Calu3 (cell line): Measurements from ENCODE around the gene CHRNA5. TPM values are rescaled to one million over a fixed set of nuclear protein-coding genes. Genes with fewer than 3 reads are reported as not detected.
"Not testable (repeated sequence)": the region's sequence is repeated elsewhere in the genome, so short reads cannot be mapped to it uniquely, and the experiment has no call there.

ENCODE experiments used
- BruUV-seq: library from RNA; stranded (reverse); fragments of 400-500 nt; replicated peaks from 2 replicates; lab custom pipeline; 2021; lab: Mats Ljungman, UMichigan
- CTCF ChIA-PET: fragments of 300-600 bp; sonication (Branson Sonifier 250); formaldehyde crosslinking; loops from one replicate; lab custom pipeline; 2022; ENCODE audit warnings: antibody characterized with exemption; lab: Charles Lee
- DNase-seq: peaks from one replicate; pipeline ENCODE4 v3.0.0; 2022
- H3K27ac Mint-ChIP-seq: one replicate; pipeline ENCODE4 v1.8.0; 2022; ENCODE audit warnings: mixed read lengths; ENCODE audit not compliant: unreplicated experiment
- H3K27me3 Mint-ChIP-seq: one replicate; pipeline ENCODE4 v1.8.0; 2022; ENCODE audit warnings: mixed read lengths; ENCODE audit not compliant: unreplicated experiment
- H3K36me3 Mint-ChIP-seq: one replicate; pipeline ENCODE4 v1.8.0; 2022; ENCODE audit warnings: mild to moderate bottlenecking, moderate library complexity, mixed read lengths; ENCODE audit not compliant: insufficient read depth, unreplicated experiment
- H3K4me1 Mint-ChIP-seq: one replicate; pipeline ENCODE4 v1.8.0; 2022; ENCODE audit warnings: mild to moderate bottlenecking, low read depth, mixed read lengths; ENCODE audit not compliant: unreplicated experiment
- H3K4me3 Mint-ChIP-seq: one replicate; pipeline ENCODE4 v1.8.0; 2022; ENCODE audit warnings: mild to moderate bottlenecking, low read depth, moderate library complexity, mixed read lengths; ENCODE audit not compliant: unreplicated experiment
- H3K9me3 Mint-ChIP-seq: one replicate; pipeline ENCODE4 v1.8.0; 2022; ENCODE audit warnings: low read depth, mixed read lengths; ENCODE audit not compliant: unreplicated experiment
- CTCF ChIP-seq: fragments of 200-600 bp; IDR thresholded peaks from one replicate; pipeline ENCODE4 v1.8.0; 2022; ENCODE audit warnings: antibody characterized with exemption; ENCODE audit not compliant: unreplicated experiment
- intact Hi-C: fragments of 100-400 bp; cut with micrococcal nuclease; formaldehyde crosslinking; loops from one replicate; pipeline ENCODE4 v1.10.0; 2022; ENCODE audit not compliant: unreplicated experiment
- total RNA-seq: library from RNA; stranded (reverse); gene quantifications from 2 replicates; pipeline ENCODE4 v1.2.3, GENCODE V29; 2022

The CHRNA5 gene
- total RNA-seq, 1 experiment from 2014 or later, result 47.0 TPM

- H3K27ac Mint-ChIP-seq, result no peak overlapping the region
- no peak overlapping the region for H3K4me3 Mint-ChIP-seq
- no peak for TF ChIP-seq CTCF
- no TSS peak for BruUV-seq
- no peak for DNase-seq
- H3K27me3 Mint-ChIP-seq, result no peaks in the 10 kb centered on the region
- H3K4me1 Mint-ChIP-seq, result no peaks in the 10 kb centered on the region
- intact Hi-C loops, result no loop called here
- CTCF ChIA-PET, result no interaction called here
- H3K36me3 Mint-ChIP-seq, result peaks cover 38% of the 10 kb centered on the region
- no peaks in the 10 kb centered on the region for H3K9me3 Mint-ChIP-seq
Measured at GRCh38 chr15:78550194-78550593, 15.1 kb upstream of the CHRNA5 start.

- intact Hi-C loops, result no loop called here
- CTCF ChIA-PET, result no interaction called here
- Mint-ChIP-seq H3K27me3 (no peaks in the 10 kb centered on the region), H3K9me3 (no peaks in the 10 kb centered on the region), H3K36me3 (peaks cover 32% of the 10 kb centered on the region), H3K27ac (no peak overlapping the region), H3K4me1 (no peaks in the 10 kb centered on the region), H3K4me3 (no peak overlapping the region)
- no TSS peak for BruUV-seq
- DNase-seq, result no peak
- no peak for TF ChIP-seq CTCF
Measured at GRCh38 chr15:78550815-78551214, 14.5 kb upstream of the CHRNA5 start.

- intact Hi-C loops, result no loop called here
- Mint-ChIP-seq H3K27ac (no peak overlapping the region), H3K4me1 (no peaks in the 10 kb centered on the region), H3K36me3 (peaks cover 21% of the 10 kb centered on the region), H3K9me3 (no peaks in the 10 kb centered on the region), H3K4me3 (no peak overlapping the region), H3K27me3 (no peaks in the 10 kb centered on the region)
- CTCF ChIA-PET, result no interaction called here
- no peak for DNase-seq
- no peak for TF ChIP-seq CTCF
- no TSS peak for BruUV-seq
Measured at GRCh38 chr15:78551902-78552301, 13.4 kb upstream of the CHRNA5 start.

GRCh38 chr15:78552597-78552996, 12.7 kb upstream of the CHRNA5 start:
- Mint-ChIP-seq H3K9me3 (no peaks in the 10 kb centered on the region), H3K4me1 (no peaks in the 10 kb centered on the region), H3K4me3 (no peak overlapping the region), H3K27me3 (no peaks in the 10 kb centered on the region), H3K27ac (no peak overlapping the region), H3K36me3 (peaks cover 19% of the 10 kb centered on the region)
- no peak for TF ChIP-seq CTCF
- BruUV-seq, result no TSS peak
- CTCF ChIA-PET, result interaction anchor here (0.6 to 1.2 kb wide), 2 partner anchors 13 to 26 kb away, joined by 3 to 5 read pairs; partner anchors contain the start of gene CHRNA5
- intact Hi-C loops, result no loop called here
- no peak for DNase-seq

GRCh38 chr15:78560201-78560600, 5.1 kb upstream of the CHRNA5 start:
- H3K4me1 Mint-ChIP-seq, H3K27ac Mint-ChIP-seq, H3K4me3 Mint-ChIP-seq, H3K9me3 Mint-ChIP-seq, BruUV-seq, H3K36me3 Mint-ChIP-seq, H3K27me3 Mint-ChIP-seq, intact Hi-C loops, DNase-seq: not testable (repeated sequence)
- CTCF ChIA-PET, result interaction anchor here (0.6 kb wide), 1 partner anchor 157 kb away, joined by 4 read pairs; no protein-coding TSS in a partner anchor
